NCI-H446 (cell line): Measurements from ENCODE around the gene DCT.
A peak's percentile ranks its signal among the peaks of the same experiment; 100 is the strongest.

ENCODE experiments used
- DNase-seq, 2 experiments: peaks; one replicate each; lab custom pipeline; 2025; lab: John Stamatoyannopoulos, UW

The DCT gene

DNA sequence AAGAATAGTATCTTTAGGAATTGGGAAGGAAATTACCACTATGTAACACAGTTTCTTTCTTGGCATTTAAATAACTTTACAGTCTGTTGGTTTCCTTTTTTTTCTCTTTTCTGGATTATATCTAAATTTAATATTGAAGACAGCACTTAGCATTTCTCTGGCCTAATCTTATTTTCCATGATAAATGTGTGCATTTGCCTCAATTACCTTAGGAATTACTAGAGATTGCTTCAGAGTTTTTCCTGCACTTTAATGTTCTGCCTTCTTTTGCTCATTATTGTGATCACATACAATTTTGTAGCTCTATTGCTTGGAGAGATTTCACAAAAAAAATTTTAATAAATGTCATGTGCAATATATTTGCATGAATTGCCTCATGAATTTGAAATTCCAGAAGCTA is 25.1 kb downstream of the DCT start:
- no peak for DNase-seq

DNA sequence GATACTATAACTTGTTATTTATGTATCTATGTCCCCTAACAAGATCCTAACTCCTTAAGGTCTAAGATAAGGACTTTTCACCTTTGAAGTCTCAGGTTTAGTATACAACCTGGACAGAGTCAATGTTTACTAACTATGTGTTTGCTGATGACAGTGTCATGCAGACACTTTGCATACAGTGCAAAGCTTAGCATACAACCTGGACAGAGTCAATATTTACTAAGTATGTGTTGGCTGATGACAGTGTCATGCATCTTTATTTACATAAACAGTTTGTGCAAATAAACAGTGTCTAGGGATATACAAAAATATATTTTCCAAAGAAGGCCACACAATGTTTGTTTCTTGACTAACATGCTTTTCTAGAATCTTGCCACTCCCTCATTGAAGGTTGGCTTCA is 34.7 kb downstream of the DCT start:
- DNase-seq = no peak

DNA sequence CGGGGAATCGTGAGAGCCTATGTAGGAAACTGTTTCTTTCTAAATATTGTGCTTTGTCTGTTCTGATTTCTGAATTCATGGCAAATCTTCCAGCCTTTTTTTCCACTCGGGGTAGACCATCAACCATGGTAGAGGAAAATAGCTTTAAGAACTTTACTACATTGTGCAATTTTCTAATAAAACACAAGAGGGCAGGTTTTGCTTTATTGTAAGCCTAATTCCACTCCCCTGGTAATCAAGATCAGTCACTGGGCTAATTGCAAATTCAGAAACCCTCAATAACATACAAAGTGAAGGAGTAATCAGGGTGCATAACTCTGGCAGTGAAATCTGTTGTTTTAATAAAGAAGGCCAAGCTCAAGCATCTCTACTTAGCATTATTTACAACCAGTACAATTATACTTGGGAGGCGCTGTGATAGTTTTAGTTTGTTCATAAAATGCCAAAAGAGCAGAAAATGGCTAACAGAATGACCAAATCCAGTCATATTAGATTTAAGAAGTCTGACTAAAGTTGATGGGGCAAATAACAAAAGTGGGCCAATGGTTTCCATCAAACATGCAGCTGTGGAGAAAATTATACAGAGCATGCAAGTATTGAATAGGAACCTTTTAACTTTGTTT is 43.8 kb downstream of the DCT start:
- peak; percentile 11 to 50 for DNase-seq

DNA sequence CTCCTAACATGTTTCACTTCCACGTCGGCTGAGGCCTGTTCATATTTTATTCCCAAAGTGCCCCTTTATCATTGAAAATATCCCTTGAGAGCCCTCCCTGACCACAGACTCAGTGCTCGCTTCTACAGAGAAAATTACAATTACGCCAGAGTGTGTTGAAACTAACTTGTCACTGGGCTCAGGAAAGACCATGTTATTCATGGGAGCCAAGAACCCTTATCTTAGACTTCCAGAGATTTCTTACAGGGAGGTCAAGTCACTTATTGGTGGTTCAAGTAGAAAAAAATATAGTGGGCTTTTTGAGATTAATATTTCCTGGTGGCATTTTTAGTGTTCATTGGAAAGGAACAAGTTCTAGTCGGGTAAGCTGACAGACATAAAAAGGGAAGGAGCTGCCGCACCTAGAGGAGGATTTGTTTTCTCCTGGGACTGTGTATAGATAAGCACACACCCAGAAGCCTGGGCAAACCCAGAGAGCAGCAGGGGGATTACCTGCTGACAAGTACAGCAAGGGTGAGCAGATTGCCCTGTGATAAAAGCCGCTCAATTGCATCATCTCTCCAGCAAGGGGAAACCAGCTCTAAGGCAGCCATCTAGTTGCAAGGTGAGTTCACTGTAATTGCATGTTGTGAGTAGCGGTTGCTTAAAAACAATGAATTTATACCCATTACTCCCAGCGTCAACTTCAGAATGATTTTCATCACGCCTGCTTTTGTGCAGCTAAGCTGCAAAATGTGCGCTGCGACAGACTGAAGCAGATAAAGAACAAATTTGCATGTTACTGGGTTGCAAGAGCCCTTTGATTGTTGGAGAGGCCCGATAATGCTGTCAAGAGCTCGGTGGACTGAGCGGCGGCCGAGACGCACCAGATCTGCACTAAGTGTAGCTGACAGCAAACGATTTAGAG is 46.2 kb downstream of the DCT start:
- DNase-seq = no peak

DNA sequence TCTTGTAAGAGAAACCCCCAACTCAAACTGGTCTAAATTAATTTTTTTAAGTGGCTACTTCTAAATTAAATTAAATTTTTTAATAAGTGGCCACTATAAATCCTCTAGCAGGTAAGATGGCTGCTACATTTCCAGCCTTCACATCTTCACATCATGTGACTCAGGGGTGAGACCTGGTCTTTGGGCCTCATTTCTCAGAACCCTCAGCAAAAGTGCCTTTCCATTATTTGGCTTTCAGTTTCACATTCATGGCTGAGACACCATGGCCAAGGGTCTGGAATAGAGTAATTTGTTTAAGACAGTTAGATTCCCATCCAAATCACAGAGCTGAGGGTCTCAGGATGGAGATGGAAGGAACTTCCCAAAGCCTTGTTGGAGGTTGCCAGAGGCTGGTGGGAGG is 47.5 kb downstream of the DCT start:
- no peak for DNase-seq

DNA sequence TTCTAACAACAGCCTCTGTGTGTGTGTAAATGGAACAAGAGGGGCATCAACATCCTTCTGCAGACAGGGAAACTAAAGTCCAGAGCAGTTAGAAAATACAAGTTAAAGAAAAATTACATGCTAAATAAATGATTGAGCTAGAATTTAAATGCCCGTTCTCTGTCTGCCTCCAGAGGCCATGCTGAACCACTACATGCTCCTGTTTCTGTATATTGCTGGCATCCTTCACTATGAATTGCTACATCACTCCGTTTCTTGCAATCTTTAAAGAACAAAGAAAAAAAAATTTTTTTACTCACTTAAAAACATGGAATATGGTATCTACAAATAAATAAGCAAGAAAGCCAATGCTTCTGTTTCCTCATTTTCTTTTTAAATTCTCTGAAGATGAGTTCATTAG is 47.9 kb downstream of the DCT start:
- no peak for DNase-seq

DNA sequence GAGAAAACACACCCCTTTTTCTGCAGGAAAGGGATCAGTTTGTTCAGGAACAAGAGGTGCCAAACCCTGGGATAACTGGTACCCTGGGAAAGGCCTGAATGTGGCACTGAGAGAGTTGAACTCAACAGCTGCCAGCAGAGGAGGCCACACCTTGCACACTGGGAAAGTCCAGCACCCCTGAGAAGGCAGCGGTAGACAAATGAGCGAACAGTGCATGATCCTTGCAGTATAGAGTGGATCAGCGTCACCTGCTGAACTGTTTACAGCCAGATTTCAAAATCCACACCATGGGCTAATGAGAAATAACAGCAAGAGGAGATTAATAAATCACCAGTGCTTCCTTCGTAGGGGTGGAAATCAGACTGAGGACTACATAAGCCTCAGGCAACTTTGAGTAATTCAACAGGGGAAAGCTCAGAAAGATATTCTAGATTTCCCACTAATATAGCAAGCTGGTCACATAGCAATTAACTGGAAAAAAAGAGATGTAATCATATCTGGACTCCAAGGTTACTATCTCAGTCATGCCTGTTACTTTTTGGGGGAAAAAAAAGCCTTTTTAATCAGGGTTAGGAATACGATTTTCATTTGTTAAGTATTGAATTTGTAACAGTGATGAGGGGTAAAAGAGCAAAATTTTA is 52.0 kb downstream of the DCT start:
- DNase-seq = no peak

DNA sequence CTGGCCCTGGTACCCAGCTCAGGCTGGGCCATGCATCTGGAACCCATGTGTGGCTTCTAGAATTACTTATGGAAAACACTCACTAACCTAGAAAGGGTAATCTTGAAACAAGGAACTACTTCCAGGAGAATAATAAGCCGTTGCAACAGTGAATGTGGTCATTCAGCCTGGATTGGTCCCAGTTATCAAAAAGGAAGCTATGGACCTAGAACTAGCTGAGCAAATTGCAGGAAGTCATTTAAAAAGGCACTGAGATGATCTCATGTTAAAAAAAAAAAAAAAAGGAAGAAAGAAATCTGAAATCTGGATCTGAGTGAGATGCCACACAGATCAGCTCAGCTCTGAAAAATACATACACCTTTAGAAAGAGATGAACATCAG is 59.6 kb downstream of the DCT start:
- DNase-seq = no peak

DNA sequence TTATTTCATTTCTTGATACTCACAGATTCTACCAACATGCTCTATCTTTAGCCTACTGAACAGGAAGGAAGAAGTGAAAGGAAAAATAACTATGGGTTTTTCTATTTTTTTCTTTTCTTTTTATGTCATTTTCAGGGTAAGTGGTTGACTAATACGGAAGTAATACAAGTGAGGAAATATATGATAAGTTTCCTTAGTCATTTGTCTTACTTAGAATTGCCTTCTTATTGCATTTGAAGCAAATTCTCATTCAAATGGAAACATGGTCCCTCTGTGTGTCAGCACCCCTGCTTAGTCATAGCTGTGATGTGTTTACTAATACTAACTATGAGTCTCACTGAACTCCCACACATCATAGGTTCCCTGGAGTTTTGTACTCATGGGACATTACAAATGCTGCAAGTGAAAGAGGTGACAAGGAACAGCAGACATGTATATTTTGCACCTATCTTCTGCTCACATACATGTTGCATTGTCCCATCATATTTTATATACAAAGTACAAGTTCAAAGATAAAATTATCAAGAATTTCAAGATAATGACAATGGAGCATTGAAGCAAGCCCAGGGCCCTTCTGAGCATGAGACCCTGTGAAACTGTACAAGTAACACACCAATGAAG is 60.1 kb downstream of the DCT start:
- no peak for DNase-seq

DNA sequence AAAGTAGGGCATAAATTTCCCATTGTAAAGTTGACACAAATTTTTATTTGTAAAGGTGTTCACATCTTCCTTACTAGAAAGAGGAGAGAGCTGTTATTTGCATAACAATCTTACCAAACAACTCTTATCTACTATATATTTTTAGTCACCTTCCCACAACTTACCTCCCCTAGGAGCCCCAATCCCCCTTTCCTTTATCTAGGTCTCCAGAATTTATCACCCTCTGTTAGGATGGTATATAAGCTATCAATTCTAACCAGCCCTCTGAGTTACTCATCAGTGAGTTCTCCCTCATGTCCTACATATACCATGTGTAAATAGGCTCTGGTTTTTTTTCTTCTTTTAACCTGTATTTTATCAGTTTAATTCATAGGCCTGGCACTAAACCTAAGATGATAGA is 62.2 kb downstream of the DCT start:
- no peak for DNase-seq

DNA sequence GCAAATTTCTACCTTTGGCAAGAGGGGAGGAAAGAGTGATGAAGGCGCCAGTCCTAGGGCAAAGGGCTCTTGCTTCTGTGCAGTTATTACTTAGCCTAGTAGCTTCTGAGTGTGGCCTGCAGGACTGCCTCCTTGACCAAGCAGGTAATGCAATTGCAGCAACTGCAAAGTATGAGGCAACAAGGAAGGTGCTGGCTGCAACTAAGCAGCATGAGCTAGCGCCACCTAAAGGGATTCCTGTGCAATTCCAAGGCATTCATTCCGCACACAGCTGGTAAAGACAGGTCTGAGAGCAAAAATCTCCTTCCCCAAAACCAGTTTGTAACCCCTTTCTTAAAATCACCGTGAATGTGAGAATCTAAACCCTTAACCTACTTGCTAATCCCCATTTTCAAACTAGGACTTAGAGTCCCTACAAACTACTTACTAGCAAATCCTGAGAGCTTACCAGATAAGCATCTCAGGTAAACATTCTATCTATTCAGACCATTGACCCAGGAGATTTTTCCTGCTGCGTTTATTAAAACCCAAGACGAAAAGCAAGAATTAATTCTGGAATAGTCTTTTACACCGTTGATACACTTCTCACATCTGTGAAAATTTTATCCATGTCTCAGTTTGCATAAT is 62.9 kb downstream of the DCT start:
- peak in 1 of 2 experiments; percentile 24 for DNase-seq

DNA sequence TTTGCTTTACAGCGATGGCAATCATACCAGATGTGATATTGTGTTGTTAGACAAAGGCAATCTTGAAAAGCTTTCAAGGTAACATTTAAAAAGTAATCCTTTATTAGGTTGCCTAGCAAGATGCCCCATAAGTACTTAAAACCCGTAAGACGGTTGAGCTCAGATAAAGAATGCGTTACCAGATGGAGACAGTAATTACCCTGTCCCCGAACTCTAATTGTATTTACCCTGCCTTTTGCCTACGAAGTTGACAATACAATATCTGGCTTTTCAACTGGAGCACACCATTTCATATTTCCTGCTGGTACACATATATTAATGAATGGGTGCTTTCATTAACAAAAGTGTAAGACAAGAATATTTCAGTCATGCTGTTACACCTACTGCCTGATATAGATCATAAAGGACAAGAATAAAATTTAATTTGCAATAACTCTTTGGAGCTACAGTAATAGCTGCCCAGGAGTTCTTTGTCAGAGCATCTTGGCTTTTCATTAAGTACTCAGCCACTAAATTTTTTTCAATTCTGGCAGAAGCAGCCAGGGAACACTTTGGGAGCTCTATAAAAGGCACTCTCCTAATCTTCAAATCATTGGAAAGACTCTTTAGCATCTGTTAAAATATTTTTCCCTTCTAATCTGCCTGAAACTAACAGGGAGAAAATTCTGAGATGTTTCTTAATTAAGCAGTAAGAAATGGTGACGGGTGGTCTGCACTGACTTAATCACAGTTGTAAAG is 63.8 kb downstream of the DCT start:
- peak in 1 of 2 experiments; percentile 23 for DNase-seq

DNA sequence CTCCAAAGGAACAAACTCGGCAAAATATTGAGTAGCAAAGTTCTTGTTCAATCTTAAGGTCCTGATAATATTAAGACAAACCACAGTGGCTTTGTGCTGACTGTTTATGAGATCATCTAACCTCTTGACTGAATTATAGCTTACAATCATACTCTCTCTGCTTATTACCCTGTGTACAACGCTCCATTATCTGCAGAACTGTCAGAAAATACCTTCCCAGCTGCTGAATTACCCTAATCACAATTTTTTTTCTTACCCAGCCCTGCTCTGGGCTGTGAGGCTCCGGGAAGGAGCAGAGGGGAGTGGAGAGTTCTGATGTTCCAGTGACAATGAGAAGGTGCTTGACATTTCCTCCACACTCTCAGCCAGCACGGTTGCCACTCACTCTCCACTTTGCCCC is 64.8 kb downstream of the DCT start:
- DNase-seq = no peak

DNA sequence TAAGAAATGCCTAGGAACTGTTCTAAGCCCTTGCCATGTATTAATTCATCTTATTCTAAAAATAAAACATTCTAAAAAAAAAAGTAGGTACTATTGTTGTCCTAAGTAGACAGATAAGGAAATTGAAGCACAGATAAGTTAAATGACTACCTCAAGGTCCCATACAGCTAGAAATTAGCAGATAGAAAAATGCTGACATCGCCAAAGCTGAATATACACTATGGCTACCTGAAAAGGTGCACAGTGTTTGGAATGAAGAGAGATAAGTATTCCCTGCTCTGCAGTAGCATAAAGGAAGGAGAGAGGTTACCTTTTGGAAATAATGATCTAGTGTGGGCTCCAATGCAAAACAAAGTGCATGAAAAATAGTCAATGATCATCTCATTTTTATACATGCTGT is 65.3 kb downstream of the DCT start:
- no peak for DNase-seq

DNA sequence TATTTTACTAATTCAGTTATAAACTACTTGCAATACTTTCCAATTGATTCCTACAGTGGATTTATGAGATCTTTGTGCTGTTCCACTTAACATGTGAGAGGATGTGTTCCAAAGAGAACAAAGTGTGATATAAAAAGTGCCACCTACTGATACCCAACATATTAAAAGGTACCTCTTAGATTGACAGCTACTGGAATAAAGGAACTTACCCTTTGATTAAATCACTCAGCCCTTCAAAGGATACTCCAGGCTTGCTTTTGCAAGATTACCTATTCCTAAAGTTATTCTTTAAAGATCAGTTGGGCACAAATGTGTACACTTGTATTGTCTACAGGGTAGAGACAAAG is 65.9 kb downstream of the DCT start:
- no peak for DNase-seq

DNA sequence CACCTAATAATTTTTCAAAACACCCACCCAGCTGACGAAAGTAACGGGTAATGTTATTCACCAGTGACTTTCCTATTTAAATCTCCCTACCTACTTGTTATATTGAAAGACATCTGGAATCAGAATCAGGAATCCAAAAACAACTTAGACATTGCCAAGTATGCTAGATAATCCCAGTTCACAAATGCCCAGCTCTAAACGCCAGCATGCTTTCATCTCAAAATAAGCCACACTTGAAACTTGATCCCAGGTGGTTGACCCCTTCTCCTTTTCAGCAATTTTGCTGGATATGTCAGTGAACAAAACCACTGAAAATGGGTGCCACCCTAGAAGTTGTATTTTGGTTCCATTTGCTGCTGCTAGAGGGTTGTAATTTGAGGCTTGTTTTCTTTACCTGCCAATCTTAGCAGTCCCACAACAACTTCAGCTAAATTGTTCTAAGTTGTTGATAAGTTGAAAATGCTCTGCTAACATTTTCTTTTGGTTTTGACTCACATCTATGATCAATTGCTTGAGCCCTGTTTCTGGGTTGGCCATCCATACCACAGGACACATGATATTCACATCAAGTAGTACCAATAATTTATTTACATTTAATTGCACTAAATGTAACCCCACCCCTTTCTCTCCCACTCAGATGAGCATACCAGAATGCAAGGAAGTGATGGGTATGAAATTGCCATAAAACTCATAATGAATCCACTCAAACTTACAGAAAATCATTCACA is 66.4 kb downstream of the DCT start:
- no peak for DNase-seq

DNA sequence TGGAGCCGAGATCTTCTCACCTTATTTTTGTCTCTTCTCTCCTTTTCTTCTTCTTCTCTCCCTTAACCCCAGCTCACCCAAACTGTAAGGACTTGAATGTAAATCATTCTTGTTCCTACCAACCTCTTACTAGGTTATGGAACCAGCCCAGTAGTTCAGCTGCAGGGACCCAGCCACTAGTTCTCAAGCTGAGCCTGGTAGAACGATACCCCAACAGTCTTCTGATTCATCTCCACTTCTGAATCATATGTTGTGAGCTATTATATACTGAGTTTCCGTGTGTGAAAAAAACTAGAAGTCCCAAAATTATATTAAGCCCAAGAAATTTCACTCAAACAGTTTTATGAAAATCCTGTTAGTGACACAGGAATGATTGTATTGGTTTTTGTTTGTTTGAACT is 67.7 kb downstream of the DCT start:
- no peak for DNase-seq

DNA sequence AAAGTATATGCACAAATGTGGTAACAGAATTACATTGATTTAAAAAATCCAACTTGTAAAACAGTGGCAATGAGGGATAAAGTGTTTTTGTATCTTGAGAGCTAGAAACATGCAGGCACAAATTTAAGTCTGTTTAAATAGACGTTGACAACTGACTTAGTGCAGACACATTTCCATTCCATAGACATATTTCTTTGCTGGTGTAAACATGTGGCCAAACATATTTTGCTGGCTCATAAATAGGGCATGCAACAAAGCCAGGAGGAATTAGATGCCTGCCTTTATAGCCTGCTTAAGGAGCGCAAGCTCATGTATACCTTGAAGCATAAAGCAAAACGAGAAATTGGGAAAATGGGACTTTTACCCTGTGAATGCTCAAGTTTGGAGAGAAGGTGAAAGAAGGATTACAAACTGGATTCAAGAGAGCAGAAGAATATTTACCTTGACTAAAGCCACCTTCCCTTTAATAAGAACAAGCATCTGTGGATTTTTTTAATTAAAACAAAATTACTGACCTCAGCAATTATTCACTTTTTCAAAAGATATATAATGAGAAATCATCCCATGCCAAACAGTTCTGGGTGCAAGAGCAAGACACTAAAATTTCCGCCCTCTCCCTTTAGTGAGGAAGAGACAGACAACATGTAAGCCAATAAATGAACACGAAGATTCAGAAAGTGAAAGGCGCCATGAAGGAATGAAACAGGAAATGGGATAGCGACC is 71.0 kb downstream of the DCT start:
- DNase-seq = no peak

DNA sequence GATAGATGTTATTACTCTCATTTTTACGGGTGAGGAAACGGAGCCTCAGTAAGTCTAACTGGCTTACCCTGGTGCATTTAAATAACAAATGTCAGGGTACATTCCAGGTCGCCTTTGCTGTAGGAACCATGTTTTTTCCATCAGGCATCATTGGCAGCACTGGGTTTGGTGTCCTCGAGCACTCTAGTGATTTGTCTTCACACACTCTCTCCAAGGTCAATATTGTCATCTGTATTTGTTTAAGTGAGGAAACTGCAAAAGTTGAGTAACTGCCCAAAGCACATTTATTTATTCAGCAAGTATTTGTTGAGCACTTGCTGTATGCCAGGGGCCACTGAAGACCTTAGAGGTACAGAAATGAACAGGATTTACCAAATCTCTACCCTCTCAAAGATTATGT is 78.6 kb downstream of the DCT start:
- DNase-seq = no peak

DNA sequence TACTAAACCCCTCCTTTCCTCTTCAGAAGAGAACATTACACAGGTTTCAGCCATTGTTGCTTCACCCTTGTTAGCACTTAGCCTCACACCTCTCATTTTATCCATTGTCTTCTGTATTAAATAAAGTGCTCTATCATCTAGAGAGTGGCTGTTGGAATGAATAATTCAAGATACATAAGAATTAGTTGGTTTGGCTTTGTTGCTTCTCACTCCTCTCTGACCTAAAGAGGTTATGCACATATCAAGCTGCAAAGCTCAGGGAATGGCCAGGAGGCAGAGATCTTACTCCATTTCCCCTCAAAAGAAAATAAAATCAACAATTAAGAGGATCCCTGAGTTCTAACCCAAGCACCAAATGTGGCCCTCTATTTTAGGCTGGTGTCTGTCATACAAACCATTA is 79.7 kb downstream of the DCT start:
- no peak for DNase-seq
